SIG-M5 (cell line): Measurements from ENCODE around the gene GRID1.
"Not testable (repeated sequence)": the region's sequence is repeated elsewhere in the genome, so short reads cannot be mapped to it uniquely, and the experiment has no call there.

Experiments used
- DNase-seq: peaks from one replicate; lab custom pipeline; 2025; lab: John Stamatoyannopoulos, UW

Gene GRID1

DNA sequence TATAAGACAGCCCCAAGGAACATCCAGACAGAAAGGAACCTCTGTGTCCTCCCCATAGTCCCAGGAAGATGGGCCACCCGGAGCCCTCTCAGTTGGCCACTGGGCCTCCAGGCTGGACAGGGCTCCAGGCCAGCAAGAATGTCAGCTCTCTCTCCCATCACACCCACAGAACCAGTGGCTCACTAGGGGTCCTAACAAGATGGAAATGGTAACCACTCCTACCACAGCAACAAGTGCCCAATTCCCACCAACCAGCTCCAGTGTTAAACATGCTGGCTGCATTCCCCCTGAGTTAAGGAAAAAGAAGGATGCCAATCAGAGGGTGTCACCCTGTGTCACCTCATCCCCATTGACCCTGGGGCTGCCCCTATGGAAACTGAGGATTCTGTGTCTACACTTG is 333.0 kb downstream of the GRID1 start:
- DNase-seq = no peak

DNA sequence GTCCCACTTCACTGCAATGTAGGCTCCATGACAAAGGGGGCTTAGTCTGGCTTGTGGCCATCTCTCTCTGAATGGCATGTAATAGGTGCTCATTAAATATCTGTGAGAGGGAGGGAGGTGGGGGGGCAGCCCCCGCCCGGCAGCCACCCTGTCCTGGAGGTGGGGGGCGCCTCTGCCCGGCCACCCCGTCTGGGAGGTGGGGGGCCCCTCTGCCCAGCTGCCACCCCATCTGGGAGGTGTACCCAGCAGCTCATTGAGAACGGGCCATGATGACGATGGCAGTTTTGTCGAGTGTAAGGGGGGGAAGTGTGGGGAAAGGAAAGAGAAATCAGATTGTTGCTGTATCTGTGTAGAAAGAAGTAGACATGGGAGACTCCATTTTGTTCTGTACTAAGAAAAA is 334.5 kb downstream of the GRID1 start:
- DNase-seq = not testable (repeated sequence)

DNA sequence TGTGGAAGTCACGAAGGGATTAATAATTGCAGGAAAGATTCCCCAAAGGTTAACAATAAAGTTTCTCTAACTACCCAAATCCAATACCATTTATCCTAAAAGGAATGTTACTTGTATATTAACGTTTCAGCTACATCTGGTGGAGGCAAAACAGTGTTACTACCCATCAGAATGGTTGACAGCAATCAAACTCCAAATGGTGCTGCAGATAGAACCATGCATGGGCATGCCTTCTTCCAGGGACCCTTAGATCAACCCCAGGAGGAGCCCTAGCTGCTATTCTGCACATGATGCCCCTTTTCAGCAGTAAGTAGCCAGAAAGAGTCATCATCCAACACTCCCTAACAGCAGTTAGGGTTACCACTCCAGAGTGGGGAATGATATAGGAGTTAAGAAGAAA is 336.3 kb downstream of the GRID1 start:
- no peak for DNase-seq

DNA sequence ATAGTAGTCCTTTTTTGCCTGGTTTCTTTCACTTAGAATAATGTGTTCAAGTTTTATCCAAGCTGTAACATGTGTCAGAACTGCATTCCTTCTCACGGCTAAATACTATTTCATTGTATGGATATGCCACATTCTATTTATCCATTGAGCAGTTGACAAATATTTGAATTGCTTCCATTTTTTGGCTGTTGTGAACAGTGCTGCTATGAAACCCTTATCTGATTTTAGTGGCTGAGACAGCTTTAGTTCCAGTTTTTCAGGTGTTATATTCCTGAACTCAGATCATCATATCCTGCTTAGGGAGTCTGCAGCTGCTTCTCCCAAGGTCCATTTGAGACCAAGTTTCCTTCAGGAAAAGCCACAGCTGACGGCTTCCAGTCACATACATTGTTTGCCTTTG is 339.2 kb downstream of the GRID1 start:
- DNase-seq = no peak

DNA sequence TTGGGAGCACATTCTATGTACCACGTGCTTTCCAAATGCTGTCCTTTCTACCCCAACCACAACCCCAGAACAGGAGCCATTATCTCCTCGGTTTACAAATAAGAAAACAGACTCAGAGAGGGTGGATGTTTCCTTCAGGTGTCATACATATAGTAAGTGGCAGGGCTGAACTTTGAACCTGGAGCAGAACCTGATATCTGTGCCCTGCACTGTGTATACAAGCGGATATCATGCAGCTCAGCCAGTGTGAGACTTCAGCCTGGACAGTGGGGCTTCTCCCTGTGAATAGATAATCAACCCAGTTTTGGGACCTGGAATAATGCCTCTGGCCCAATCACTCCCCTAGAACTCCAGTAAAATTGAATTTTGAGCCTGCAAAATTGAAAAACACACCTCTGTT is 341.1 kb downstream of the GRID1 start:
- no peak for DNase-seq

DNA sequence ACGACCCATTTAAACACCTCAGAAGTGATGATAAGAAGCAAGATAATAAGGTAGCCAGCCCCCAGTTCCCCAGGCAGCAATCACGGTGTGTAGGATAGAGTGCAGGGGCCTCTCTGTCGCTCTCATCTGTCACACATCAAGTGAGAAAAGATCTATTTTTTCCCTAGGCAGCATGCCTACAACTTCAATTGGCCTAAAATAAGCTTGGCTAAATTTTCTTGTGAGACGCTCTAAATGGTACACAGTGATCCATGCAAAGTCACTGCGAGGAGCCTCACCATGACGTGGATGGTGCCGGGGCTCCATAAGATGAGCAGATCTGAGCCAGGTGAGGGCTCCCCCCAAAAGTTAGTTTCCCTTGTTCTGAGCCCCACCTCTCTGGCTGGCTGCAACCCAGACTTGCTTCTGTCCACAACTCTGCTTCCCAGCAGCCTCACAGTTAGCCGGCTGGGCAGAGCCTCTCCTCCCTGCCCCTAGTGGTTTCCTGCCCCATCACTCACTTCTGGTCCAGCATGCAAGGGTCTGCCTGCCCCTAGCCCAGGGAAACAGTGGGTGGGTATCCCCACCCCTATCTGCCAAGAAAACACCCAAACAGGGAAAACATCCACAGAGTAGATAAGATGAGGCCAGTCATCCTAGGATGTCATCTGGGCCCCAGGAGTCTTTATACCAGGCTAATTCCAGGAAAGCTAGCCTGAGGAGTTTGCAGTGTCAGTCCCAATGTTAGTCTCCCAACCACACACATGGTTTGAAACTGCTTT is 342.1 kb downstream of the GRID1 start:
- DNase-seq = no peak

DNA sequence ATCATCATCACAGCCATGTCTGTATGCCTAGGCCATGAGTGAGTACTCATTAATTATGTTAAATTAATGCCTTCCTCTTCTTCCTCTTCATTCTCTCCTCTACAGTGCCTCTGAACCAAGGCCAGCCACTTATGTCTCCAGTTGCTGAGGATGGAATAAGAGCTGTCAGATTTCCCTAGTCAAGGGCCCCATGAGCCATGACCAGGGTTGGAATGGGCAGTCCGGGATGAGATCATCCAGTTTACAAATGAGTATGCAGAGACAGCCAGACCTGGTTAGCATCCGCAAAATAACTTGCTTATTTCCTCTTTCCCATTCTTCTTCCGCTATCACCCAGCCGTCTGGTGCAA is 342.7 kb downstream of the GRID1 start:
- no peak for DNase-seq

DNA sequence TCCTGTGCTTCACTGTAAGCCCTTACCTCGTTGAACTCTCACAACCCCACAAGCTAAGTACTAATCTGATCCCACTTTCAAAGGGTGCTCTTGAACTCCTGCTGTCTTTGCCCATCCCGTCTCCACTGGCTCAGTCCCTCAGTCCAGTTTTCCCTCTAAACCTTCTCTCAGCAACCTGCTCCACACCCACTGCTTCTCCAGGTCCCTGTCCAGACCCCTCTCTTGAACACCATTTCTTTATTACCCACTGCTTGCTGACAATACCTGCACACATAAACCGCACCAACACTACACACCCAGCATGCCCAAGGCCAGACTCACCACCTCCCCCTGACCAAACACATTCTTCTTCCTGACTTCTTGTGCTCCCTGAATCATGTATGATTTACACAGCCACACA is 343.3 kb downstream of the GRID1 start:
- DNase-seq = no peak

DNA sequence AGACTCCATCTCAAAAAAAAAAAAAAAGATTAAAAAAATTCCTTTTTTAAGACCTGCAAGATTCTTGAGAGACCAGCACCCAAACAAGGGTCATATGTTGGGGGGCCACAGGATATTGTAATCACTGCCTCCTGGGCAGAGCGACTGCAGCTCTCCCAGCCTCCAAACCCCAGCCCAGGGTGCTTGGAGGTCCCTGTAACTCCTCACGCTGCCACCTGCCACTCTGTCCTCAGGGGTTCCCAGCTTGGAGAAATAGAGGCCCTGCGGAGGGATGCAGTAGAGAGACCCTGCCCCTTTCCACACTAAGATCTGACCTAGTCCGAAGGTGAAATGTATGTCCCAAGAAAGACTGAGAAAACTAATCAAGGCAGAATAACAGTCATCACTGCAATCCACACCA is 343.7 kb downstream of the GRID1 start:
- no peak for DNase-seq

DNA sequence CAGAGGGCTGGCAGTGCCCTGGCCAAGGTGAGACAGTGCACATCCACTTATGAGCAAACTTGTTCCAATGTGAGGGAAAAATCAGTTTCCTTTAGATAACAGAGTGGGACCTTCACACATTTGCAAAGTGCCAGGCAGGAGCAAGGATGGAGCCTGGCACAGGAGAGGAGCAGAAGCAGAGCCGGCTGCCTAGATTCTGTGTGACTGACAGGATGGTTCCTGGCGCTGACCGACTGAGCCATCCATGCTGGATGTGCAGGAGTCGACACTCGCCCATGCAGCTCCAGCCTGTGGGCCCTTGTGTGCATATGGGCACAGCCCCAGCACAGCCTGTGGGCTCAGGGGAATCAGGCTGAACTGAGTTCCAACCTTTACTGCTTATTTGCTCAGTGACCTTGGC is 346.5 kb downstream of the GRID1 start:
- DNase-seq = no peak

DNA sequence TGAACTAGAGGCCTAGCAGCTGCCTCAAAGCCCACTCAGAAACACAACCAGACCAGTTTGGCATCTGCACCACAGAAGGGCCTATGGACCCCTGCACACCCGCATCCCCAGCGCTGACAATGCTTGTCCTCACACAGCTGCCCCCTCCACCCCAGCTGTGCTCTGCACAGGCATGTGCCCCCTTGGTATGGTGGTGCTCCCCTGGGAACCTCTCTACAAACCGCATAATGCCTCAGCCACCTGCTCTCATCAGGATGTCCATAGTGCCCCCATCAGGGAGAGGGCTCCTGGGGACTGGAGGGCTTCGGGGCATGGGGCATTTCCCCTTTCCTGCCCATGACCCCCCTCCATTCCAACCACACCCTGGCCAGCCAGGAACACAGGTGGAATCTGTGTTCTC is 347.5 kb downstream of the GRID1 start:
- no peak for DNase-seq

DNA sequence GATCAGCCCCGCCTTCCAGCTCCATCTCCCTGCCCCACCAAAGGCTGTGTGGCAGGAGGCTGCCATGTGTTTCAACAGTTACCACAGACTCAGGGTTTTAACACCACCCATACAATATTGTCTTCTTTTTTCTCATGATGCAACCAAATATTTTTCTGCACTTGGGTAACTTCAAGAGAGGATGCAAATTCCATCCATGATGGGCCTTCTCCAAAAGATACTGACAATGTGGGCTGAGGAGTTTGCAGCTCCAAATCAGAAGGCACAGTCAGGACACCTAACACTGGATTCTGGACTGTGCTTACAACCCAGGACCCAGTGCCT is 347.9 kb downstream of the GRID1 start:
- no peak for DNase-seq

DNA sequence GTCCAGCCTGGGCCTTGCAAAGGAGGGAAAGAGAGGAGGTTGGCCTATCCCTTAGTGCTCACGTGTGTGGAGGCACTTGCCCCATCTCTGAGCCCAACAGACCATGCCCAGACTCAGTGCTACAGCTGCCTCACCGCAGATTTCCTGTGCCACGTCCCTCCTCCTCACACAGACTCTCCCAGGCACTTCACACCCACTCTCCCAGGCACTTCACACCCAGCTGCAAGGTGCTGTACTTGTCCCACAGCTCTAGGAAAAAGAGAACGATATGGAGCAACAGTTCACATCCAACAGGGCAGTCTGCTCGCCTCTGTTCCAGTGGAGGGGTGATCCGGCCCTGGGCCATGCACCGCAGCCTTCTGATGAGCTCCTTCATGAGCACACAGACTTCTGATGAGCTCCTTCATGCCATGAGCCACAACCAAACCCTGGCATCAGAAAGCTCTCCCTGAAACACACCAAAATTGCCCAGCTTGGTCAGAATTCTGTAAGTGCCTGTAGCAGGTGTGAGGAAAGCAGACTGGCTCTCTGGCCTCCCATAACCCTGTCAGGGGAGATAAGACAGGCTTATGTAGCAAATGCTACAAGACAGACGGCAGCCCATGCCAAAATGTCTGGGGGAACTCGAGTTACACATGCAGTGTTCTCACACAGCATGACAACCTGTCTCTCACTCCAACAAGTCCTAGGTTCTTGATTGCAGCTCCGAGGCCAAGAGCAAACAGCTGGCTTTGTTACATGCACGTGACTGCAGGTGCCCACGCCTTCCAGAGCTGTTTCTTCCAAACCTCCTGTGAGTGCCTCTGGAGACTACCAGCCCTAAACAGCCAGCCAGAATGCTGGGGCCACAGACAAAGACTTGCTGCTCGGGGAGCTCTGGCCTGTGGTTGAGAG is 348.5 kb downstream of the GRID1 start:
- DNase-seq = no peak

DNA sequence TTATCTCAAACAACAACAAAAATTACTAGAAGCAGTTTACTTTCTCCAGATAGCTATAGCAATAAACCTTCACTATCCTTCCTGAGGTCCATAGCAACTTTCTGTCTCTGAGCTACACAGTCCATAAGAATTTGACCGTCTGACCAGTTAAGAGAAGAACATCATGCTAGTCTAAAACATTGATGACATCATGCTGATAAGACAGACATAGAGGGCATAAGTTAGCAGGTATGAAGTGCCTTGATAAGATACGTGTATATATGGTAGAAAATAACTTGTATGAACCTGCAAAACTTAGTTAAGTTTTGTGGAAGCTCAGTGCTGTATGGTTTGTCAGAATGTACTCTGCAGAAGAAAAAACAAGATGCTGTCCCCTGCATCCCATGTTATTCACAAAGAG is 353.0 kb downstream of the GRID1 start:
- no peak for DNase-seq

DNA sequence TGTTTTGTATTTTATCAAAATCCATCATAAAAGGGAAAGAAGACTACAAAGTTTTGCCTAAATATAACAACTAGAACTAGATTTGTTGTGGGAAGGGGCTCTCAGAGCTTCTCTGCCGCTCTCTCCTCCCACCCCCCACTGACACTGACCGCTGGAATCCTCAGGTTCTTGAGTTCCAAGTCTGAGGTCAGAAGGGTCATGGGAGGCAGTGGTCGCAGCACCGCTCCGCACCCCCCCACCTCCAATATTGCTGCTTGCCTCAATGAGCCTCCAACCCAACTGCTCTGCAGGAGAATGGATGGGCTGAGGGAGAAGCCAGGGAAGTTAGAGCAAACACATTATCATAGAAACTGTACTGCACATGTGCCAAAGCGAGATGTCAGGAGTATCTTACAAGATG is 359.4 kb downstream of the GRID1 start:
- no peak for DNase-seq

DNA sequence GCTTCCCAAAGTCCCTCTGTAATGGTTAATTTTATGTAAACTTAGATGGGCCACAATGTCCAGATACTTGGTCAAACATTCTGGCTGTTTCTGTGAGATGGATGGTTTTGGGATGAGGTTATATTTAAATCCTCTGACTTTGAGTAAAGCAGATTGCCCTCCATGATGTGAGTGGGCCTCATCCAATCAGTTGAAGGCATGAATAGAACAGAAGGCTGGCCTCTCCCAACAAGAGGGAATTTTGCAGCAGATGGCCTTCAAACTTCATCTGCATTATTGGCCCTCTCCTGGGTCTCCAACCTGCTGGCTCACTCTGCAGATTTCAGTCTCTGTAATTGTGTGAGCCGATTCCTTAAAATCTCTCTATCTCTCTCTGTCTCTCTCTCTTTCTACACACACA is 362.3 kb downstream of the GRID1 start:
- DNase-seq = no peak

DNA sequence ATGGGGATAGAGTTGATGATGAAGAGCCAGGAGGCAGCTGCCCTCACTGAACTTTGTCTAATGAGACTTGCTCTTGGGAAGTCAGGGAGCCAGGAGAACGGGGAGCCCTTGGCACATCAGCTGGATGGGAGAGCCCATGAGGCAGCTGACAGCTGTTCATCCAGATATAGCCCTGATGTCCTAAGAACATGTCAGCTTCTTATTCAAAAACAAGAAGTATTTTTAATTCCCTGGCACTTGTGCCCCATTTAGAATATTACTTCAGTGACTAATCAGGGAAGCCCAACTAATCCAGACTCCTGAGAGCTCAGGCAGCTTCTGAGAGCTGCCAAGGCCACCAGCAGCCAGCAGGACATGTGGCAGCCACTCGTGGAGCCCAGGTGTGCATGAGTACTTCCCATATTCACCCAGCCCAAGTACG is 363.4 kb downstream of the GRID1 start:
- no peak for DNase-seq

DNA sequence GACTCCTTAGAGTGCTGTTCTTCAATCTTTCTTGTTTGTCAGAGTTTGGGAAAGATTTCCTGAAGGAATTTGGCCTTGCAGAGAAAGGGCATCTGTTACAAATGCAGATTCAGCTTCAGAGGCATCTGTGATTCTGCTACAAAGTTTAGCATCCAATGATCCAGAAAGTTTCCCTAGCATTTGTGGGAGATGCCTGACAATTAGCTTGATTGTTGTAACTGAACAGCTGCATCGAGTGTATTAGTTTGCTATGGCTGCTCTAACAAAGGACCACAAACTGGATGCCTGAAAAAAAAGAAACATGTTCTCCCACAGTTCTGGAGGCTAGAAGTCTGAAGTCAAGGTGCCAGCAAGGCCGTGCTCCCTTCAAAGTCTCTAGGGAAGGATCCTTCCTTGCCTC is 365.1 kb downstream of the GRID1 start:
- DNase-seq = no peak

DNA sequence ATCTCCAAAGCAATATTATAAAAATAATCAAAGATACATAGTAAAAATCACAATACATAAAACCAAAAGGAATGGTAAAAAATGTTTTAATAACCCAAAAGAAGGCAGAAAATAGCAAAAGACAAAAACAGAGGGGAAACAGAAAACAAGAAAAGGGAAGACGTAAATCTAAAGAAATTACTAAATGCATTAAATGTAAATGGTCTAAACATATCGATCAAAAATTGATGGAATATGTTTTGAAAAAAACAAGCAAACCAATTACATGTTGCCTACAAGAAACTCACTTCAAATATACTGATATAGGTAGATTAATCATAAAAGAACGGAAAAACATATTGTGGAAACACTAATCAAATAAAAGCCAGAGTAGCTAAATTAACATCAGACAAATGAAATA is 369.1 kb downstream of the GRID1 start:
- DNase-seq = no peak

DNA sequence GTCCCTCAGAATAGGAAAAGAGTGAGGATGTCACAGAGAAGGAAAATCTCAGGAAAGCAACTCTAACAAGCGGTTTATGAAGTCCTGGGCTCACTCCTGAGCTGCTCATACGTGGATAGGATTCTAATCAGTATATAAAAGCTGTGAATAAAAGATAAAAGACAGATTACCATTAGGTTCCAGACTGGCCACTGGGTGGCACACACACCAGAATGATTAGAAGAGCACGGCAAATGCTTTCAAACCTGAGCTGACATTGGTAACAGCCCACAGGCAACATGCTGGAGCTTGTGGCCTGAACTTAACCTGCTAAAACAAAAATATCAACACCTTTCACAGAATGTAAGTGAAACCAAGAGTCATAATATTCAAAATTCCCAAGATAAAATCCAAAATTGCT is 370.8 kb downstream of the GRID1 start:
- DNase-seq = no peak

DNA sequence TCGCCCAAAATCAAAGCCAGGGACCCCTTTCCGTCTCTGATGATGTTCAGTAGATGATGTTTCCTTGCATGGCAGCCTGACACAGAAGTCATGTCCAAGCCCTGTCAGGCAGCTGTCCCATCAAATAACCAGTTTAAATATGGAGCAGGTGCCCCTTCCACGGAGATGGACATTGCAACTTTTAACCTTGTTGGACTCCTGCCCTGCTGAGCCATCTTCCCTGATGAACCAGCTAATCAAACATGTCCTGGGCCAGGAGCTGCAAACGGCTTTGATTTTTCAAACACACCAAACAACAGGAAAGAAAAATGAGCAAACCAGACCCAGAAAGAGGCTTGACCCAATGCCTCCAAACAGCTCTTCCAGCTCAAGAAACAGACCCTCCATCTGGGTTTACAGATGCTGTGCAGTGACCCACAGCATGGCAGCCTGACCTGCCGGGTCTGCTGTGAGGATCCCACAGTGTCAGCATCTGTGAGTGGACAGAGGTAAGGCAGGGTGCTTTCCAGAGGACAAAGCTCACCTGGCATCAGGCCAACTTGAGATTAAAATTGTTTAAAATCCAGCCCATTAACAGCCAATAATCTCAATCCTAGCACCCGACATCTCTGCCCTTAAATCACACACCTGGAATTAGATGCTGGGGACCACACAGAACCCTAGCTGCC is 372.6 kb downstream of the GRID1 start:
- DNase-seq = no peak

DNA sequence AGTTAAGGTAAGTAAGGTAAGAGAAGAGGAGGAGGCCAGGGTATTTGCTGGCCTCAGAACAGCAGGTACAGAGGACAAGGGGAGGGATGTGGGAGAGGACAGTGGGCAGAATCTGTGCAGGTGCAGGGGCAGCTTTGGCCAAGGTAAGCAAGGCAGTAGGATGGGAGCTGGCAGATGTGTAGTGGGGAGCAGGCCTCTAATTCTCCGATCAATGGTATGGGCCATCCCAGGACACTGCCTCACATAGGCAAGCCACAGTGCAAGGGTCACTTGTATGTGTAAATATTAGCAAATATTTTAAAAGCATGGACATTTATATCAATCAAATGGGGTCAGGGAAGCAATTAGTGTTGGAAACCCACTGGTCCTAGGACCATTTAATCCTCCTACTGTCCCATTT is 373.5 kb downstream of the GRID1 start:
- DNase-seq = no peak

DNA sequence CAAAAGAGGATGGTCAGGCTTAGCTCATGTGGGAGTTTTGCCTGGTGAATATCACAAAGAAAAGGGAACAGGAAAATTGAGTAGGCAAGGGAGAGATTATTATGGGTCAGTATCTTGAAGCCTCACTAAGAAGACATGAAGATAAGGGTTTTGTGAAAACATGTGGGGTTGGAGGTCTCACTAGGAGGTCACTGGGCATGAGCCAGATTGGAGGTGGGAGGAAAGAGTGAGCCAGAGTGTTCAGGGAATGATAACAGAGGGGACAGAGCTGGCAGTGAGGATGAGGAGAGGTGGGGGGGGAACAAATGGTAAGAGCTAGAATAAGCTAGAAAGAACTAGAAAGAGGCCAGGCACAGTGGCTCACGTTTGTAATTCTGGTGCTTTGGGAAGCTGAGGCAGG is 374.3 kb downstream of the GRID1 start:
- DNase-seq = no peak
